Naive thymus-derived CD4-positive, alpha-beta T cell (primary cell): ENCODE data around the gene ESAM. TPM values are rescaled to one million over a fixed set of nuclear protein-coding genes. Genes with fewer than 3 reads are reported as not detected.

Experiments used
- ATAC-seq: fragments of 150-1000 bp; cut with Tn5 transposase; 2 replicates; pipeline ENCODE4 v1.10.0; 2021; ENCODE audit warnings: mild to moderate bottlenecking, moderate library complexity
- CTCF ChIA-PET: fragments of 350-600 bp; sonication (Branson Sonifier 250); formaldehyde crosslinking; loops from one replicate; lab custom pipeline; 2021; ENCODE audit warnings: antibody characterized with exemption; lab: Charles Lee
- POLR2A ChIA-PET: fragments of 350-600 bp; sonication (Branson Sonifier 250); formaldehyde crosslinking; loops from one replicate; lab custom pipeline; 2021; ENCODE audit warnings: antibody characterized with exemption, inconsistent platforms; lab: Charles Lee
- DNase-seq, 9 donors: peaks; one replicate each; pipeline versions ENCODE4 v3.0.0 to v3.0.0-alpha.2; 2020 to 2022; ENCODE audit warnings: mixed read lengths in 1 of 9
- H3K27ac ChIP-seq: one replicate; pipeline ENCODE4 v1.7.0; 2013; ENCODE audit warnings: mild to moderate bottlenecking, low read depth, low read length, moderate library complexity
- H3K27me3 ChIP-seq, 2 donors: one replicate each; pipeline ENCODE4 v1.7.0; 2013; ENCODE audit warnings: low read length in 2 of 2, mild to moderate bottlenecking in 2 of 2, moderate library complexity in 2 of 2; ENCODE audit not compliant: control insufficient read depth in 2 of 2, insufficient read depth in 2 of 2
- H3K36me3 ChIP-seq, 3 experiments: 1 replicate in 2 of 3; 2 replicates in 1 of 3; pipeline ENCODE4 v1.7.0; 2013; ENCODE audit warnings: low read length in 3 of 3, mild to moderate bottlenecking in 3 of 3, moderate library complexity in 1 of 3; ENCODE audit not compliant: insufficient read depth in 3 of 3, control insufficient read depth in 2 of 3
- H3K4me1 ChIP-seq, 2 donors: one replicate each; pipeline ENCODE4 v1.7.0; 2013; ENCODE audit warnings: low read length in 2 of 2, mild to moderate bottlenecking in 2 of 2, moderate library complexity in 1 of 2; ENCODE audit not compliant: control insufficient read depth in 2 of 2, insufficient read depth in 2 of 2
- H3K4me3 ChIP-seq: 2 replicates; pipeline ENCODE4 v1.7.0; 2013; ENCODE audit warnings: mild to moderate bottlenecking, low read length
- H3K9me3 ChIP-seq, 3 experiments: 1 replicate in 2 of 3; 2 replicates in 1 of 3; pipeline ENCODE4 v1.7.0; 2013; ENCODE audit warnings: low read length in 3 of 3; ENCODE audit not compliant: control insufficient read depth in 2 of 3
- H3K27ac Mint-ChIP-seq, 9 donors: one replicate each; pipeline ENCODE4 v1.8.0; 2020 to 2022; ENCODE audit warnings: mixed read lengths in 9 of 9, mild to moderate bottlenecking in 8 of 9, moderate library complexity in 5 of 9, inconsistent platforms in 2 of 9
- H3K27me3 Mint-ChIP-seq, 5 donors: one replicate each; pipeline ENCODE4 v1.8.0; 2021 to 2022; ENCODE audit warnings: mixed read lengths in 5 of 5, mild to moderate bottlenecking in 1 of 5
- H3K36me3 Mint-ChIP-seq, 5 donors: one replicate each; pipeline ENCODE4 v1.8.0; 2020 to 2022; ENCODE audit warnings: mixed read lengths in 5 of 5, mild to moderate bottlenecking in 3 of 5, inconsistent platforms in 1 of 5
- H3K4me1 Mint-ChIP-seq, 7 donors: one replicate each; pipeline ENCODE4 v1.8.0; 2020 to 2022; ENCODE audit warnings: mixed read lengths in 7 of 7, mild to moderate bottlenecking in 3 of 7, inconsistent platforms in 1 of 7
- H3K4me3 Mint-ChIP-seq, 10 donors: one replicate each; pipeline ENCODE4 v1.8.0; 2020 to 2022; ENCODE audit warnings: mild to moderate bottlenecking in 10 of 10, mixed read lengths in 10 of 10, moderate library complexity in 6 of 10, inconsistent platforms in 2 of 10
- H3K9me3 Mint-ChIP-seq, 11 donors: one replicate each; pipeline ENCODE4 v1.8.0; 2020 to 2022; ENCODE audit warnings: mixed read lengths in 11 of 11, mild to moderate bottlenecking in 4 of 11, inconsistent platforms in 1 of 11, moderate library complexity in 1 of 11
- intact Hi-C, 2 donors: fragments of 100-400 bp; cut with micrococcal nuclease; formaldehyde crosslinking; loops; one replicate each; pipeline ENCODE4 v1.15.1; 2023
- polyA plus RNA-seq, 2 donors: library from polyadenylated mRNA; unstranded; fragments of 300-500 nt; fragmentation: Illumina TruSeq; gene quantifications; one replicate each; pipeline ENCODE4 v1.2.3, GENCODE V29; 2021
- total RNA-seq, 6 experiments: library from RNA in 5 of 6; stranded (reverse) in 5 of 6; gene quantifications; 1 replicate in 5 of 6; 2 replicates in 1 of 6; pipeline ENCODE4 v1.2.3 and lab custom pipeline; 2021 to 2026

Gene ESAM
- total and polyA plus RNA-seq, 7 experiments from 2014 or later: 0.39 to 4.1 (median 1.9) TPM

GRCh38 chr11:124760806-124761205 lies 1.3 kb downstream of the ESAM start:
- H3K4me1 Mint-ChIP-seq: peaks cover 6 to 44% (median 24%) of the 10 kb centered on the region in 7 donors
- no peaks in the 10 kb centered on the region for H3K36me3 Mint-ChIP-seq
- H3K9me3 ChIP-seq: no peaks in the 10 kb centered on the region
- peak overlapping the region; percentile 23 to 98 (median 68) for H3K4me3 Mint-ChIP-seq
- POLR2A ChIA-PET: interaction anchor here (0.9 to 5.1 kb wide), 7 partner anchors 9 to 91 kb away, joined by 3 to 54 read pairs (median 9); partner anchors contain the start of genes MSANTD2, SIAE, SPA17 and VSIG2
- CTCF ChIA-PET: interaction anchor here (0.6 to 7.1 kb wide), 5 partner anchors 8 to 91 kb away, joined by 3 to 110 read pairs (median 7); partner anchors contain the start of gene VSIG2
- H3K27ac Mint-ChIP-seq: no peak overlapping the region
- H3K4me1 ChIP-seq: peaks cover 8 to 31% of the 10 kb centered on the region in 2 donors
- intact Hi-C loops: loop anchor here (5.0 kb wide), 3 partner anchors 191 to 381 kb away; partner anchors contain the start of gene CCDC15 (in 1 of the 2)
- H3K27ac ChIP-seq: no peak overlapping the region
- peaks cover 0 to 1% (median 0%) of the 10 kb centered on the region in 11 donors for H3K9me3 Mint-ChIP-seq
- H3K4me3 ChIP-seq: no peak overlapping the region
- DNase-seq (no peak), ATAC-seq (no peak)
- H3K27me3 Mint-ChIP-seq: peaks cover 35 to 60% (median 53%) of the 10 kb centered on the region in 5 donors
- H3K27me3 ChIP-seq: peaks cover 7 to 16% of the 10 kb centered on the region in 2 donors
- H3K36me3 ChIP-seq: no peaks in the 10 kb centered on the region

- Histone ChIP-seq H3K9me3 (no peaks in the 10 kb centered on the region), H3K4me1 (peaks cover 8 to 31% of the 10 kb centered on the region in 2 donors), H3K4me3 (no peak overlapping the region), H3K36me3 (no peaks in the 10 kb centered on the region), H3K27me3 (peaks cover 7 to 16% of the 10 kb centered on the region in 2 donors), H3K27ac (no peak overlapping the region)
- ChIA-PET CTCF (interaction anchor here (0.6 to 7.1 kb wide), 3 partner anchors 8 to 90 kb away, joined by 7 to 110 read pairs (median 38); partner anchors contain the start of gene VSIG2), POLR2A (interaction anchor here (1.5 to 5.4 kb wide), 7 partner anchors 8 to 90 kb away, joined by 5 to 54 read pairs (median 11); partner anchors contain the start of genes MSANTD2, SIAE, SPA17 and VSIG2)
- Mint-ChIP-seq H3K4me3 (peak overlapping the region in 9 of 10 donors; percentile 50 to 98 (median 73)), H3K36me3 (no peaks in the 10 kb centered on the region), H3K9me3 (peaks cover 0 to 1% (median 0%) of the 10 kb centered on the region in 11 donors), H3K4me1 (peaks cover 6 to 44% (median 24%) of the 10 kb centered on the region in 7 donors), H3K27me3 (peaks cover 36 to 60% (median 53%) of the 10 kb centered on the region in 5 donors), H3K27ac (peak overlapping the region in 2 of 9 donors; percentile 24 to 43)
- intact Hi-C loops: loop anchor here (5.0 kb wide), 3 partner anchors 192 to 382 kb away; partner anchors contain the start of gene CCDC15 (in 1 of the 2)
- ATAC-seq (no peak), DNase-seq (no peak)
Measured at GRCh38 chr11:124760205-124760652, 1.9 kb downstream of the ESAM start.

- CTCF ChIA-PET: interaction anchor here (2.4 to 4.5 kb wide), 2 partner anchors 12 to 89 kb away, joined by 12 to 23 read pairs; no protein-coding TSS in a partner anchor
- Mint-ChIP-seq H3K27ac (peak overlapping the region in 3 of 9 donors; percentile 14 to 43 (median 24)), H3K9me3 (peaks cover 0 to 1% (median 0%) of the 10 kb centered on the region in 11 donors), H3K4me3 (peak overlapping the region in 9 of 10 donors; percentile 50 to 98 (median 73)), H3K27me3 (peaks cover 36 to 60% (median 53%) of the 10 kb centered on the region in 5 donors), H3K4me1 (peaks cover 6 to 44% (median 24%) of the 10 kb centered on the region in 7 donors), H3K36me3 (no peaks in the 10 kb centered on the region)
- no peak for ATAC-seq
- H3K4me1 ChIP-seq: peaks cover 8 to 31% of the 10 kb centered on the region in 2 donors
- DNase-seq: peak in 1 of 9 donors; percentile 10
- H3K9me3 ChIP-seq: no peaks in the 10 kb centered on the region
- POLR2A ChIA-PET: interaction anchor here (1.7 to 5.4 kb wide), 4 partner anchors 8 to 90 kb away, joined by 5 to 54 read pairs (median 26); partner anchors contain the start of gene VSIG2
- intact Hi-C loops: loop anchor here (5.0 kb wide), 3 partner anchors 193 to 383 kb away; partner anchors contain the start of gene CCDC15 (in 1 of the 2)
- H3K27ac ChIP-seq: no peak overlapping the region
- H3K27me3 ChIP-seq: peaks cover 7 to 16% of the 10 kb centered on the region in 2 donors
- no peaks in the 10 kb centered on the region for H3K36me3 ChIP-seq
- no peak overlapping the region for H3K4me3 ChIP-seq
Measured at GRCh38 chr11:124759266-124760204, 2.6 kb downstream of the ESAM start.

GRCh38 chr11:124758355-124759265 lies 3.5 kb downstream of the ESAM start:
- peak overlapping the region; percentile 52 to 98 (median 76) for H3K4me3 Mint-ChIP-seq
- peak overlapping the region in 2 of 9 donors; percentile 38 to 41 for H3K27ac Mint-ChIP-seq
- Histone ChIP-seq H3K4me3 (peak overlapping the region; percentile 27), H3K27ac (no peak overlapping the region), H3K27me3 (peaks cover 7 to 16% of the 10 kb centered on the region in 2 donors), H3K4me1 (peaks cover 8 to 31% of the 10 kb centered on the region in 2 donors), H3K36me3 (no peaks in the 10 kb centered on the region), H3K9me3 (no peaks in the 10 kb centered on the region)
- ChIA-PET POLR2A (interaction anchor here (0.7 to 5.4 kb wide), 6 partner anchors 11 to 94 kb away, joined by 3 to 42 read pairs (median 3); partner anchors contain the start of gene MSANTD2), CTCF (interaction anchor here (1.6 to 4.5 kb wide), 3 partner anchors 11 to 88 kb away, joined by 5 to 23 read pairs (median 12); no protein-coding TSS in a partner anchor)
- H3K27me3 Mint-ChIP-seq: peaks cover 36 to 60% (median 53%) of the 10 kb centered on the region in 5 donors
- ATAC-seq (peak; percentile 78), DNase-seq (peak in 8 of 9 donors; percentile 61 to 73 (median 66))
- intact Hi-C loops: loop anchor here (1.0 kb wide), 2 partner anchors 12 to 79 kb away; no protein-coding TSS in a partner anchor
- peaks cover 0 to 1% (median 0%) of the 10 kb centered on the region in 11 donors for H3K9me3 Mint-ChIP-seq
- peaks cover 6 to 41% (median 24%) of the 10 kb centered on the region in 7 donors for H3K4me1 Mint-ChIP-seq
- no peaks in the 10 kb centered on the region for H3K36me3 Mint-ChIP-seq

DNA sequence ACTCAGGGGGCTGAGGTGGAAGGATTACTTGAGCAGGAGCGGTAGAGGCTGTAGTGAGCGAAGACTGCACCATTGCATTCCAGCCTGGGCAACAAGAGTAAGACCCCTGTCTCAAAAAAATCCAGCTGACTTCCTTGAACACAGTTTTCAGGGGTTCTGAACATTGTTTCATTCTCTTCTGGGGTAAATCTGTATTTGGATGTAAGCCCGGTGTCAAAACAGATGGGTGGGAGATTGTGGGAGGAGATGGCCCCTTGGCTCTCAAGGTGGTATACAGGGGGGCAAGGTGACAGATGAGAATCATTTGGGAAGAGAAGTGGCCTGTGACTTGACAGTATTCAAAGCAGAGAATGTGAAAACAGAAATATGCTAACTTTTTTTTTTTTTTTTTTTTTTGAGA lies 4.8 kb downstream of the ESAM start:
- no peak overlapping the region for H3K27ac ChIP-seq
- H3K4me1 ChIP-seq: peaks cover 8 to 31% of the 10 kb centered on the region in 2 donors
- intact Hi-C loops: no loop called here
- no peak overlapping the region for H3K4me3 ChIP-seq
- no peak for ATAC-seq
- CTCF ChIA-PET: interaction anchor here (1.6 to 4.5 kb wide), 3 partner anchors 10 to 87 kb away, joined by 5 to 23 read pairs (median 12); no protein-coding TSS in a partner anchor
- DNase-seq: no peak
- Mint-ChIP-seq H3K4me1 (peaks cover 6 to 33% (median 19%) of the 10 kb centered on the region in 7 donors), H3K4me3 (no peak overlapping the region), H3K27ac (no peak overlapping the region), H3K27me3 (peaks cover 36 to 58% (median 48%) of the 10 kb centered on the region in 5 donors), H3K9me3 (peaks cover 0 to 1% (median 0%) of the 10 kb centered on the region in 11 donors), H3K36me3 (no peaks in the 10 kb centered on the region)
- H3K9me3 ChIP-seq: no peaks in the 10 kb centered on the region
- POLR2A ChIA-PET: interaction anchor here (1.0 to 5.4 kb wide), 3 partner anchors 10 to 92 kb away, joined by 3 to 42 read pairs (median 4); no protein-coding TSS in a partner anchor
- H3K27me3 ChIP-seq: peaks cover 7 to 16% of the 10 kb centered on the region in 2 donors
- no peaks in the 10 kb centered on the region for H3K36me3 ChIP-seq
